NCI-H1930 (cell line): ENCODE measurements around the gene ENTPD8.

Experiments used
- DNase-seq, 2 experiments: peaks; one replicate each; lab custom pipeline; 2025; lab: John Stamatoyannopoulos, UW

The ENTPD8 gene

DNA sequence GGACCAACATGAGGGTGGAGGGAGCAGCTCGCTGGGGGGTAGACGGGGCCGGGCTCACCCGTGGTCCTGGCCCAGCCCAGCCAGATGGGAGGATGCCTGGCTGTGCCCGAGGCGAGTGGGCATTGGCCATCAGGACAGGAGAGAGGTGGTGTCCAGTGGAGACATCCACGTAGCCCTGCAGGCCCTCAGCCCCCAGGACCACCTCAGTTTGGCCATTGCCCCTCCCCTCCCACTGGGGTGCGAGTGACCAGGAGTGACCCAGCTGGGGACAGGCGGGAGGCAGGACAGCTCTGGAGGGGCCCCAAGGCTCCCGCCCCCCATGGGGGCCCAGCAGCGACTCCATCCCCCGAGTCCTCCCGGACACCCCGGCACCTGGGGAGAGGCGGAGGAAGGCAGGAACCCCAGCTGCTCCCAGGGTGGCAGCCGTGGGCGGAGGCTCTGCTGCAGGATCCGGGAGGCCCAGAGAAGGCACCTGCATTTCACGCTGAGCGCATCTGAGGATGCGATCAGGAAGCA, 9.7 kb downstream of the ENTPD8 start:
- DNase-seq, result no peak

DNA sequence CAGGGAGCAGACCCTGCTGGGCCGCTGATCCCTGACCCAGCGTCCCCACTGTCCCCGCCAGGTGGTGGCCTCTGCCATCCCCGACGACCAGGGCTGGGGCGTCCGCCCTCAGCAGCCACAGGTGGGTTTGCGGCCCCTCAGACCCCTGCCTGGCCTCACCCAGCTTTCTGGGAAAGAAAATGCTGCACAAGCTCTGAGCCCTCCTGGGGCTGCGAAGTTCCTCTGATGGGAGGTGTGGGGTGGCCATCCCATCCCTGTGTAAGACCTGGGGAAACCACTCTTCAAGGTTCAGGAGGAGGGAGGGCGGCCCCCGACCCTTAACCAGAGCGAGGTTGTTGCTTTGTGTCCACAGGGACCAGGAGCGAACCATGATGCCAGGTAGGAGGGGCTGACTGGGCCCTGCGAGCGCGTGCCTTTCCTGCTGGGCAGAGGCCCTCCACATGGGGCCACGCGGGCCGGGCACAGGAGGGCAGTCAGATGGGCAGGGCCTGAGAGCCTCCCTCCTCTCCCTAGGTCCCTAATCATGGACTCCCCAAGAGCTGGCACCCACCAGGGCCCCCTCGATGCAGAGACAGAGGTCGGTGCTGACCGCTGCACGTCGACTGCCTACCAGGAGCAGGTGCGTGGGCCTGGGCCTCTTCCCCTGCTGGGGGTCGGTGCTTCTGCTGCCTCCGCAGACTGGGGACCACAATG, 10.3 kb downstream of the ENTPD8 start:
- DNase-seq, result no peak

DNA sequence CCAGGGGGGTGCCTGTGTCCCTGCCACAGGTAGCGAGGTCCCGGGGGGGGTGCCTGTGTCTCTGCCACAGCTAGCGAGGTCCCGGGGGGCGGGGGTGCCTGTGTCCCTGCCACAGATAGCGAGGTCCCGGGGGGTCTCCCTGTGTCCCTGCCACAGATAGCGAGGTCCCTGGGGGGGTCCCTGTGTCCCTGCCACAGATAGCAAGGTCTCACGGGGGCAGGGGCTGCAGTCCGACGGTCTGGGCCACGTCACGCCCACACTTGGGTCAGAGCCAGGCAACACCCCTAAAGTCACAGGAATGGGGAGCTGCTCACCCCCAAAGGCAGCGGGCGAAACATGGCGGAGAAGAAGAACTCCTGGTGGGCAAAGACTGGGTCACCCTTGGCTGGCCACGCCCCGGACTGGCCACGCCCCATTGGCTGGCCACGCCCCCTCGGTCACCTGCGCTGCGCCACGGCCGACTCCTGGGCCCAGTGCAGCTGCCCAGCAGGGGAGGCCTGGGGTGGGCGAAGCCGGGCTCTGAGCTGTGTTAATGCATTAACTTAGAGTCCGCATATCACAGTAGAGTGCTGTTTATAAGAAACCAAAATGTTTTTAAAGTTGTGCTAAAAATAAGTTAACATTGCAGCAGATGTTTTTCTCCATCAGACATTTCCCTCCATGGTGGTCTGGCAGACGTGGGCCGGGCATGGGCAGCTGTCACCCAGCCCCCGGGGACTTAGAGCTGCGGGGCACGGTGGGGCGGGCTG, 11.0 kb downstream of the ENTPD8 start:
- DNase-seq, result peak in 1 of 2 experiments; percentile 66

DNA sequence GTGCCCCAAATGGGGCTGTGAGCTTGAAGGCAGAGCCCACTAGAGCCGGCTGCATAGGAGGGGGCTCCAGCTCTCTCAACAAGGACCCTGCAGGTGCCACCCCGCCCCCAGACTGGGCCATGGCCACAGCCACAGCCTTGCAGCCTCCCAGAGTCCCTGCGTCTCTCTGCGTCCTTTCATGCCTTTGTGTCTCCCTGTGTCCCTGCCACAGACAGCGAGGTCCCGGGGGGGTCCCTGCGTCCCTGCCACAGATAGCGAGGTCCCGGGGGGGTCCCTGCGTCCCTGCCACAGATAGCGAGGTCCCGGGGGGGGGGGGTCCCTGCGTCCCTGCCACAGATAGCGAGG, 11.6 kb downstream of the ENTPD8 start:
- no peak for DNase-seq

DNA sequence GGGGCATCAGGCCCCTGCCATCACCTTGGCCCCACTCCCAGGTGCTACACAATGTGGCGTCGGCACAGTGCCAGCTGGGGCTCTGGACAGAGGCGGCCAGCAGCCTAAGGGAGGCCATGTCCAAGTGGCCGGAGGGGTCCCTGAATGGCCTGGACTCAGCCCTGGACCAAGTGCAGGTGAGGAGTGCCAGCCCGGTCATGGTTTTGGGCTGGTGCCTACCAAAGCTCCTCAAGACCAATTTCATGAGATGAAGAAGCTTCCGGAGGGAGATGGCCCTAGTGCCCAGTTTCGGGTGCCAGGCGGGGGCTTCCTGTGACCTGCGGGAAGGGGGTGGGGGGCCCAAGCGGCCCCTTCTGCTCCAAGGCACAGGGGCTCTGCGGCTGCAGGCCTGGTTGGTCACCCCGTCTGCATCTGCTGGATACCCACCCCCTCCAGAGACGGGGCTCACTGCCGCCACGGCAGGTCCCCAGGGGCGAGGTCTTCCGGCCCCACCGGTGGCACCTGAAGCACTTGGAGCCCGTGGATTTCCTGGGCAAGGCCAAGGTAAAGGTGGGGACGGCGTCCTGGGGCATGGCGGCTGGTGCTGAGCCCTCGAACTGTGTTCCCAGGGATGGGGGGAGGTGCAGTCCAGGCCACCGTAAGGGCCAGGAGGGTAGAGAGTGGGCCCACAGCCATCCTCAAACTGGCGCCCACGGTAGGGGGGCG, 12.2 kb downstream of the ENTPD8 start:
- DNase-seq, result no peak

DNA sequence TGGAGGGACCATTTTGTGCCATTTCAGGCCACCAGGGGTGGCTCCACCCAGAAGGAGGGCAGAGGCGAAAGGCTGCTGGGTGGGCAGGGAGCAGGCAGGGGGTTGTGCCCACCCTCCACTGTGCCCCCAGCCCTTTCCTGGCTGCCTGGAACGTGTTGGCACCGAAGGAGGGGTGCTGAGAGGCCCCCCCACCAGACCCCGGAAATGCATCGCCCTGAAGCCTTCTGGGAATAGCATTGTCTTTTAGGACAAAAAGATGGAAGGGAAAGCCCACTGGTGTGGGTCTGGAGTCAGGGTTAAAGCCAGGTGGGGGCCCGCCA, 12.9 kb downstream of the ENTPD8 start:
- DNase-seq, result no peak

DNA sequence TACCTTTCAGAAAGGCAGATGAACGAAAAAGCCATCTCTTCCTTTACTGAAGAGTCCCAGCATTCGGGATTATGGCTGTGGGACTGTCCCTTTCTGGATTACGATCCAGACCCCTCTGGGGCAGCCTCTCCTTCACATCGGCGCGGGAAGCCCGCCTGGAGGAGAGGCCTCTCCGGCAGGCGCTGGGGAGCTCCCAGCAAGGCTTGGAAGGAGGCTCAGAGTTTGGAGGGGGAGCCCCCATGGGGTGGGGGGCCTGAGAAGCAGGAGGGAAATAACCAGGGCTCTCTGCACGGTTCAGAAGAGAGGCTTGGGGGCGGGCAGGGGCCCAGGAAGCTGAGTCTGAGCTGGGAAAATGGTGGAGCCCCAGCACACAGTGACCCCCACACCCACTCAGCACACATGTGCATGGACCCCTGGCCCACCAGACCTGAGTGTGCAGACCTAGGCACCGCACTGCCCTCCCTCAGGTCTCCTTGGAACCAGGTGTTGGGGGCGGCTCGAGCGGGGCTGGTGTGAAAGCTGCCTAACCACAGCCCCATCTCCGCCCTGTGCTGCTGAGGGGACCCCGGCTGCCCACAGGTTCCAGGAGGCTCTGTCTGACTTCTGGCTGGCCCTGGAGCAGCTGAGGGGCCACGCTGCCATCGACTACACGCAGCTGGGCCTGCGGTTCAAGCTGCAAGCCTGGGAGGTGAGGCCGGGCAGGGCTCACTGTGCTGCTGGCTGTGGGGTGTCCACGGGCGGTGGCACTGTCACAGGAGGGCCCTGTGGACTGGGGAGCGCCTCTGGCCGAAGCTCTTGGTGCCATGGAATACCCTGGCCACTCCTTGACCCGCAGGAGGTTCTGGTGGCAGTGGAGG, 13.5 kb downstream of the ENTPD8 start:
- DNase-seq, result no peak

DNA sequence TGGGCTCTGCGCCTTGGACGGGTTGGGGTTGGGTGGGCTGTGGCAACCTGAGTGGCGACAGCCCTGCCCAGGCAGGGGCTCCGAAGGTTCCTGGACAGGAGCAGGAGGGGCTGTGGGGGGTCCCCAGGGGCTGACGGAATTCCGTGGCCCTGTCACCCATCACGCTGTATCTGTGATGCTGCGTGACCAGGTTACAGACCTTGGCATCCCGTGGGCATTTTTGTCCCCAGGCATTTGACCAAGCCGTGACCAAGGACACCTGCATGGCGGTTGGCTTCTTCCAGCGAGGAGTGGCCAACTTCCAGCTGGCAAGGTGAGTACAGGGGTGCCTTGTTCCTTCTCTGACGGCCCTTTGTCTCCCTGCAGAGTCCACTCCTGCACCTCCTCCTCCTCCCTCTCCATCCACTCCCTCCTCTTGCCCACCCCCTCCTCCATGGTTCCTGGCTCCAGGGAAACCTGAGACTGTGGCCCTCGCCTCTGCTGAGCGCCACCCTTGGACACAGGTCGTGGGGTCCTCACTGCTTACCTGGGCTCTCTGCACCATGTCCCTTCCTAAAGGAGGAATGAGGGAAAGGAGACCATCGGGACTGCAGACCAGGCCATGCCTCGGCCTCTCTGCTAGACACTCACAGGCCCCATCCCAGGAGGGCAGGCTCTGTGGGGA, 15.0 kb downstream of the ENTPD8 start:
- no peak for DNase-seq

DNA sequence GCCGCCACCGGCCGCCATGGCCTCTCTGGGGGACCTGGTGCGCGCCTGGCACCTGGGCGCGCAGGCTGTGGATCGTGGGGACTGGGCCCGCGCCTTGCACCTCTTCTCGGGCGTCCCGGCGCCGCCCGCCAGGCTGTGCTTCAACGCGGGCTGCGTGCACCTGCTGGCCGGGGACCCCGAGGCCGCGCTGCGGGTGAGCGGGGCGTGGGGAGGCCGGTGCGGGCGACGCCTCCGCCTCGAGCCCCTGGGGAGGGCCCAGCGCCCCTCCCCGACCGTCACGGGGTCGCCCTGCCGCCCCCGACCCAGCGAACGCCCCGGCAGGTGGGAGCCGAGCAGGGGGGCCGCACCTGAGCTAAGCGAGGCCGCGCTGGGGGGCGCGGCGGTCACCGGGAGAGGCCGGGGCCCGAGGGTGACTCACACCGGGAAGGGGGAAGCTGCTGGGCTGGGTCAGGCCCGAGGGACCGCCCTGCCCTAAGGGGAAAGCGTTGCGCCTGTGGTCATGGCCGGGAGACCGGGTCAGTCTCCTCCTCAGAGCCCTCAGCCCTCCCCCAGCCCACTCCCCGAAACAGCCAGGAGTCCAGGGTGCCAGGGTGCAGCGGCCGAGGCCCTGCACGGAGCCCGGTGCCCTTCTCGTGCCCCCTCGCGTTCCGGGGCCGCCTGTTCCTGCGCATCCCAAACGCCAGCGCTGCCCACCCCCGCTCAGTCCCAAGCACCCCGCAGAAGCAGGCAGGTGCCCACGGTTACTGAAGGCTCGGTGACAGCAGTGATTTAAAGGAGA, 17.5 kb downstream of the ENTPD8 start:
- DNase-seq, result no peak

DNA sequence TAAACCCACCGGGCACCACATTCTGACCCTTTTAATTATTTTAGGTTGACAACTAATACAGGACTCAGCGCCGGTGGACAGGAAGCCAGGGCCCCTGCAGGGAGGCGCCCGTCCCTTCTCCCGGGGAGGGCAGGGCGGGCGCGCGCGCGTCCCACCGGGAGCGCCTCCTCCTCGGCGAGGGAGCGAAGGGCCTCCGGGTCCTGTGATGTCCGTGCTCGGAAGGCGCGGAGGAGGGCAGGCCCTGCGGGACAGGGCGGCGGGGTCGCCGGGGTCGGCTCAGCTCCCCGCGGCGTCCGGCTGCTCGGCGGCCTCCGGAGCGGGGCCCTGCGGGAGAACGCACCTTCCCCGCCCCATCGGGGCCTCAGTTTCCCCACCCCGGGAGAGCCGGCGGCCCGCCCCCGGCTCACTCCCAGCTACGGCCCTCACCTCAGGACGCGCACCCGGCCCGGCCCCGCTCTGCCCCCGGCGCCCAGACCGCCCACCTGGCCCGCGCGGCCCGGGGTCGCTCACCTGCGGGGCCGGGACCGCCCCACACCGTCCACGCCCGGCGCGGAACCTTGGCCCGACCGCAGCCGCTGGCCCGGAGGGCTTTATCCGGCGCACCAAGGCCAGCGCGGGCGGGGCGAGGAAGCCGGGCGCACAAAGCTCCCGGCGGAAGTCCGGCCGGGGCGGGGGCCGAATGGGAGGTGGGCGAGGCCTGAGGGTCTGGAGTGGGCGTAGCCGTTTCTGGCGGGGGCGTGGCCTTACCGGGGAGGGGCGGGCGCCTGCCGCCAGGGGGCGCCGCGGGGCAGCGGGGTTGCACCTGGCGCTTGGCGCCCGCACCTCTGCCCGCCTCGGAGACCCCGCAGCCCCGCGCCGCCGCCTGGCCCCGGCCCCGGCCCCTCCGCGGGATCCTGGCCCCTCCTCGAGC, 18.3 kb downstream of the ENTPD8 start, which contains the start of the genes EXD3 and NOXA1:
TSS of gene EXD3 (minus strand) at position 559 of the 910 bp plus-strand sequence. CDS start 27,805 bp downstream, outside the sequence.
TSS of gene NOXA1 (plus strand) at position 790 of the 910 bp plus-strand sequence. CDS start 137 bp downstream, outside the sequence.
- DNase-seq, result peak; percentile 91 to 96

DNA sequence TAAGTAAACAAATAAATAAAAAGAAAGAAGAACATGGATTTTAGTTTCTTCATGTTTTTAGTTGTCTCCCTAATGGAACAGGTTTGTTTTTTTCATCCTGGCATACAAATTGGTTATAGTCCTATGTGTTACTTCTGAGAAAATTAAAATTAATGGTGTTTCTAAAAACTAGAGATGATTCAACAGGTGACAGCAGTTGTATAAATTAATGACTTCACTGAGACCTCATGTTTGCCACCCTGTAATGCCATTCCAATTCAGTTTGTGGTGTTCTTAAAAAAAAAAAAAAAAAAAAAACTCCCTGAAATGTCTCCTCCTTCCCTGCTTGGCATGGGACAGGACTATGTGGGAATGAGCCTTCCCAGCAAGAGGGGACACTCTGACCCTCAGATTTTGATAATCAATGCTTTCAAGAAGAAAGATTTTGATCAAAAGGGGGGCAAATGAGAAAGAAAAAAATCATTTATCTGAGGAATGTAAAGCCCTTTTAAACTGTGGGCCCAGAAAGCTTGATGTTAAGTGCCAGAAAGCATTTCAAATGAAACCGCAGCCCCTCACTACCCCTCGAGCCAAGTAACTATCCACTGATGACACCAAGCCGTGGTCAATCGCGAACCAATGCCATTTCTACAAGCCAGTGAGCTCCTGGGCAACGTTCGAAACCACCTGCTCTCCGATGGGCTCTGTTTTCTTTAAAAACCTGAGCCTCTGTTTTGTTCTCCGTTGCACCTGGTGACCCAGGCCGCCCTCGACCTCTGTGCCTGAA, 19.1 kb downstream of the ENTPD8 start:
- DNase-seq, result no peak

DNA sequence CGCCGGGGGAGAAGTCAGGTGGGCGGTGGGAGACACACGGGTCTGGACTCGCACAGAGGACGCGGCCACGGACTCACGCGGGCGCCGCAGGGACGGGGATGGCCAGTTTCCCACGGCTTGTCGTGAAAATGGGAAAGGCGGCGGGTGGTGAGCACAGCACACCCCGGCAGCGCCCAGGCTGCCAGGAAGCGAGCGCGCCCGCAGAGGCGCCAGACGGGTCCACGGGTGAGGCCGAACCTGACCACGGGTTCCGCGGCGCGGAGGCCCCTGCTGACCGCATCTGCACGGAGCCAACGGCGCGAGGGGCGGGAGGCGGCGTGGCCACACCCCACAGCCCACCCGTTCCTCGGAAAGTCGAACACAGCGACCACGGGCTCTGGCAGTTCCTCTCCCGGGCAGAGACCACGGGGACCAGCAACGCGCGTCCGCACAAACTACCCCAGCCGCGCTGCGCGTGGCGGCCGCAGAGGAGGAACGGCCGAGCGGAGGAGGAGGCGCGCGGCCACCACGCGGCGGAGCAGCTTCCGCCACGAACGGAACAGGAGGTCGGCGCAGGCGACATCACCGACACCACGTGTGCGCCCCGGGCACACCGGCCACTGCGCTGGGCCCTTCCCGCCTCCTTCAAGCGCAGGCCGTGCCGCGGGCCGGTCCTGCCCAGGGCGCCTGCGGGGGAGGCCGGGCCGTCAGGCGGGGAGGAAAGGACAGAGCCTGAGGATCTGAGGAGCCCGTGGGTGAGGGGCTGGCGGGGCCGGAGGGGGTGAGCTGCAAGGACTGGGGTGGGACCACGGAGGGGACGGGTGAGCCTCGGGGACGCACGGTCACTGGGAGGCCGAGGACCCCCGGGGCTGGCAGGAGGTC, 23.8 kb downstream of the ENTPD8 start:
- DNase-seq, result no peak

DNA sequence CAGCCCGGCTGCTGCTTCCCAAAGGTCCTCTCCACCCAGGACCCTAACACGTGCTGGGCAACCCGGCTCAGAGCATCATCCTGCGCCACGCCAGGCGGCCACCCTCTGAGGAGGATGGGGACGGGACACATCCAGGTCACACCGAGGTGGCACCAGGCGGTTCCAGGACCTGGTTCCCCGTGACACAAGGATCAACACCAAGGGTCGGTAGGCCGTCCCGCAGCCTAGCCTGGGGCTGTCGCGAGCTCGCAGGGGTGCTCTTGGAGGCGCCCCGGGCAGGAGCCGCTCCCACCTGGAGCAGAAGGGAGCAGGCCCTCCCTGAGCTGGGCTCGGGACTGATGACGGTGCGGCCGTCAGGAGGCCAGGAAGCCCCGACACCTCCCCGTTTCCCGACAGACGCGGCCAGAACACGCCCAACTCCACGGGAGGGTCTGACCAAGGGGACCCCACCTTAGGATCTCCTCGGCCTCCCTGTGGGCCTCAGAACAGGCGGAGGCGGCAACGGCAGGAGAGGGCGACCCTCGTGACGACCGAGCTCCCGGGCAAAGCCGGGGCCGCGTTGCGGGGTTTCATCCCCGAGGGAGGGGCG, 24.5 kb downstream of the ENTPD8 start:
- no peak for DNase-seq

DNA sequence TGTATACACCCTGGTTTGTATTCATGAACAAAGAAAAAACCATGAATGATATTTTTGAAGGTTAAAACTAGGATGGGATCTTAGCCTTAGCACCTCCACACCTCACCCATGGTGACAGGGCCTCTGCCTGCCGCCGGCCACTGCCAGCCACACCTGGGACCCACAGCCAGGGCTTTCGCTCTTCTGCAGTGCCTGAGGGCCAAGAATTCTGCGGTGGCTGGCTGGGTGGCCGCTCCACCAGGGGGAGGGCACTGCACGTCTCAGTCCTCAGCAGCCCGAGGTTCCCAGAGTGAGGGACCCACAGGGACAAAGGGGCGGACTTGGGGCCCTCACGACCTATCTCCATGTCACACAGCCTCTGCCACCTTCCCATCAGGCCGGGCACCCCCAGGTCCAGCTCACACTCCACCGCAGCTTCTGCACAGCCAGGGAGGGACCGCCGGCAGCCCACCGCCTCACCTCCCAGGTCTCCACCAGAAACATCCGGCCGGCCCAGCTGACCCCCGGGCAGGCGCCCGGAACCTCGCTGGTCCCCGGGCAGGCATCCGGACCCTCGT, 25.1 kb downstream of the ENTPD8 start:
- no peak for DNase-seq

DNA sequence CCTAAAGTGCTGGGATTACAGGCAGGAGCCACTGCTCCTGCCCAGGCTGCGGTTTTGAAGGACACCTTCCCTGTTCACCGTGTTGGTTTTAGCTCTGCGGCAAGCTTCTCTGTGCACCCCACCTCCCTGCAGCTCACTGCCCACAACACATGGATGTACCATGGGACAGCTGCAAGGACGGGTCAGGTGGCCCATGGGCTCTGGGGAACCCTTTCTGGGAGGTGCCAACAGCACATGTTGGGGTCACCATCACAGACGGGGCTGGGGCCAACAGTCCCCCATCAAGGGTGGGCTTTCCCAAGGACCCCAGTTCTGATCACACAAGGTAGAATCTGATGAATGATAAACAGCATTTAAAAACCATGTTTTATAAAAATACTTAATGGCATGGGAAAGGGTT, 25.7 kb downstream of the ENTPD8 start:
- no peak for DNase-seq

DNA sequence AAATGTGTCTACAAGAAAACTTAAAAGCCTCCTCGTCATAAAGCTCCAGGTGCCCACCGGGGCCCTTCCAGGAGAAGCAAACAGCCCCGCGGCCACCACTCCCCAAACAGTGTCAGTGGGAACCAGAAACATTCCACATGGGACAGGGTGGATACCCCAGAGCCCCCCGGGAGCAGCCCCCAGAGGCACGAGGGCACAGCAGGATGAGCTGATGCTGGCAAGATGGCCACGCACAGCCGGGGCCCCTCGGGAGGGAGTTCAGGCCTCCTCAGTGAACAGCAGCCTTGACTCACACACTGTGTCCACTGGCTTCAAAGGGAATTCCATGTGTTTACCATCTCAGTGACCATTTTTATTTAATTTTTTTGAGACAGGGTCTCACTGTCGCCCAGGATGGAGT, 28.7 kb downstream of the ENTPD8 start:
- no peak for DNase-seq
